Hepatic stellate cell (primary cell): ENCODE data around the gene DCUN1D3.

ENCODE experiments used
- DNase-seq: peaks from one replicate; pipeline ENCODE4 v3.0.0; 2011; ENCODE audit warnings: low spot score

The DCUN1D3 gene

DNA sequence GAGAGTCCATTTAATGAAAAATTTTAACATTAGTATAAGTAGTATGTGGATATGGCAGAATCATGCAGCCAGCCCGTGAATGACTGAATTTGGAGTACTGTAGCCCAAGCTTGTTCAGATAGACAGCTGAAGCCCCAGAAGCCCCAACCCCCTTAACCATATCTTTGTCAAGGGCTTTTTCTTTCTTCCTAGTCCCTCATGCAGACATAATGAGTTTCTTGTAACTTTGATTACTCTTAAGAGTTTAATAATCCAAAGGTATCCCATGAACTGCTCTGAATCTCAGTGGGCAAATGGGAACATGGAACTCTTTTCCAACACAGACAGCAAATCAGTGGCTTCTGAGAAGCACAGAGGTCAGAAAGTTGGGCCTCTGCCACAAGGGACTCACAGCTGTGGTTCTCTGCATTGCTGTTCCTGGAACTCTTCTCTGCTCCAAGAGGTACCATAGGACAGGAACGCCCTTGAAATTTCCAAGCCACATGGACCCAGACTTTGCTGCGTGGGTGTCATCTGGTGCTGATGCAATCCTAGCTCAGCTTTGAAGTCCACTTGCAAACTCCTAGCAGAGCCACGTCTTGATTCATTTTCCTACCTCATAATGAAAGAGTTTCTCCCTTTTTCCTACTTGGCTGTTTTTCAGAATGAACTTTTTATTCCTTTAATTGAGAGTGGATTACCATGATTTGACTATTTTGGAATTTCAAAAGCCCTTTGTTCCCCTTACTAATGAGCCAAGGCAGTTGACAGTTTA is 18.5 kb upstream of the DCUN1D3 start:
- DNase-seq = no peak

DNA sequence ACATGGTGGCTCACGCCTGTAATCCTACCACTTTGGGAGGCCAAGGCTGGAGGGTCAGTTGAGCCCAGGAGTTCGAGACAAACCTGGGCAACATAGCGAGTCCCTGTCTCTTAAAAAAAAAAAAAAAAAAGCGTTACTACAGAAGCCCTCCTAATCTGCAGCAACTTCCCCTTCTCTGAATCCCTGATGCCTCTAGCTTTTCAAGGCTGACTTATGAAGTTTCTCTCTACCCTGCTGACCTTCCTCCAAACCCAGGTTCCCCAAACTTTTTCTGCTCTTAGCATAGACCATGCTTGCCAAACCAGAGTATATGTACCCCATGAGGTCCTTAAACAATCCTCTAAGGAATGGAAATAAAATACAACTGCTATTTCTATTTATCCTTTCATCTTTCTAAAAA is 16.8 kb upstream of the DCUN1D3 start:
- no peak for DNase-seq

DNA sequence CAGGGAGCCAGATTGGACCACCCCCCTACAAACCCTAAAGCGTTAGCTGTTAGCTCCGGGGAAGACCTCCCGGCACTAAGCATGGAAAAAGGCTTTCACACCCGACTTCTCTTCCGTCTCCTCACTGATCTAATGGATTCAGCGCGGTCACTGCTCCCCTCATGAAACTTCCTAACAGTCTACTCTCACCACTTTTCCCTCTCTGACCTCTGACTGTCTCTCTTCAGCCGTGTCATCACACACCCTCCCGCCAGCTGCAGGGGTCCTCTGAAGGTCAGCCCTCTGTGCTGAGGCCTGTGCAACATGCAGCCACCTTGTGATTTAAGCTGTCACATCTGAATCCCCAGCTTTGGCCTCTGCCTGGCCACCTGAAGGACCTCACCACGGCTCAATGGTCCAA is 16.1 kb upstream of the DCUN1D3 start:
- no peak for DNase-seq

DNA sequence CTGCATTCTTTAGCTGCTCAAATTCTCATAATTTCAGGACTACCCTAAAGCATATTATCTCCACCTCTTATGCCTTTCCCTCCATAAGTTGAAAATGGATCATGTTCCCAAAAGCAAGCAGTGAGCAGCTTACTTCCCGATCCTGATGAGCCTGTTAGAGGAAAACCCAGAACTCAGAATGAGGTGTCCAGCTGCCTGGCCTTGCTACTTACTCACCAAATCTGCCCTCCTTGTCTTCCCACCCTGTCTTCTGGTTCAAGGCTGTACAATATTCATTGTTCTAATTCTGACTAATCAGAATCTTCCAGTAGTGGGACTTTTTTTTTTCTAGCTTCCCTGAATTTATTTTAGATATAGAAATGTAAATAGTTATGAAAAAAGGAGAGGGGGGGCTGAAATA is 11.2 kb upstream of the DCUN1D3 start:
- DNase-seq = no peak

DNA sequence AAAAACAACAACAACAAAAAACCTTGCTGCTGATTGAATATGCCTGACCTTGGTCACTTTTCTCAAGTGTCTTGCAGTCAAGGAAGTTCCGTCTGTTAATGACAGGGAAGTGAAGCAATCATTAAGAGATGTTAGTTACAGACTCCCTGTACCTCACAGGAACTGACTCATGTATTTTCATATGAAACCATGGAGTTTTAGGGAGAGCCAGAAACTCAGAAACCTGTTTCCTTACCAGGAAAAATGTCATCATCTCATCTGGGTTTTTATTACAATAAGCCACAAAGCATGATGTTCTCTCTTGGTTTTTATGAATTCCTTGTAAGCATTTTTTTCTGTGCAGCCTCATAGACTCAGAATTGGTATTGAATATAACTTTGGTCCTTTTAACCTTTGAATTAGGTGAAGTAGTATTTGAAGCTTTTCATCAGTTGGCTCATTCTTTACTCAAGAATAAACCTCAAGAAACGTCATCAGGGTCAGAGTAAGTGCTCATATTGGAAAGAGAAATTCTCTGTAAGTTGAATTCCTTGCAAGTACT is 10.7 kb upstream of the DCUN1D3 start:
- peak; percentile 47 for DNase-seq

DNA sequence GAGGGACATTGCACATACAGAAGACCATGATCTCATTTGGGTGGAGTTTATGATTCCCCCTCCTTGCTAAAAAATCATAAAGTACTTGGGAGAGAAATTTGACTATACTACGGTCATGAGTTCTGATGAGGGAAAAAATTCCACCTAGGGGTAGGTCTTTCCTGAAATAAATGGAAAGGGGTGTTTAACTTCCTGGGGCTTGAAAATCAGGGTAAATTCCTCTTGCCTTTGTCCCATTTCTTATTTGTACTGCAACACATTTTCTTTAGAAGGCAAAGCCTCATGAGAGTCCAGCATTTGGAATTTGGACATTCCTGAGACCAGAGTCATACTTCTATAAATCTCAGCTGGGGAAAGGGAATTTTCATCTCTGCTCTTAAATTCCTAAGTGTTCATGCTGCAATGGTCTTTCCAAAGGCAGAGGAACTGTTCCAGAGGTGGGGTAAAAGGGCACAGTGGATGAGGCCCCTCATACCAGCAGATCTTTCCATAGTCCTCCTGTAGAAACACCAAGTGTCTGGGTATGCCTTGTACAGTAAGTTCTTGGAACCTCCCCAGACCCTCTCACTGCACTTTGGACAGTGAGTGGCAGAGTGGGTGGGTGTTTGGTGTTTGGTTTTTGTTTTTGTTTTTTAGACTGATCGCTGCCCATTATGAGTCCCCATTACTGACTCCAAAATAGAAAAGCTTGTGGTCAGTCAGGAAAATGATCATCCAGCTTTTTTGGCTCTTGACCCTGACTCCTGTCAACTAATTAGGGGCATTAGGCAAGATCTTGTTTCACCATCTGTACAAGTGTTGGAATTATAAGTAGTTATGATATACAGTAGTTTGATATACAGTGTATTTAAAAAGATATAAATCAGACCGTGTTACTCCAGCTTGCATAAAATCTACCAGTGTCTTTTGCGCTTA is 6.4 kb upstream of the DCUN1D3 start:
- DNase-seq = peak; percentile 66

DNA sequence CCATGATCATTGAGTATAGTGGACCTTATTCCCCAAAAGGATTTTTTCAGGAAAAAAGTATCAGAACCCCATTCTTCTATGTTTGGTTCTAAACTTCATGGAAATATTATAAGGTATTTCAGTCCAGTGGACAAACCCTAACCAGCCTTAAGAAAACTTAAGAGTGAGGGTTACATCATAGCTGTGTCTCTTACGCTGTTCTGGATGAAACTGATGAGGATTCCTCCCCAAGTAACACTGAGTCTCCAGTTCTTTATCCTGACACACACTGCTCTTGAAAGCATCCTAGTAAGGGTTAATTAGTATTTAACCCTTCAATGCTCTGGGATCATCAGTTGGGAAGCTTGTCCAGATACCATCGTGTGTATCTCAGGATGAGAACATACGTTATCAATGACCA is 5.4 kb upstream of the DCUN1D3 start:
- no peak for DNase-seq

DNA sequence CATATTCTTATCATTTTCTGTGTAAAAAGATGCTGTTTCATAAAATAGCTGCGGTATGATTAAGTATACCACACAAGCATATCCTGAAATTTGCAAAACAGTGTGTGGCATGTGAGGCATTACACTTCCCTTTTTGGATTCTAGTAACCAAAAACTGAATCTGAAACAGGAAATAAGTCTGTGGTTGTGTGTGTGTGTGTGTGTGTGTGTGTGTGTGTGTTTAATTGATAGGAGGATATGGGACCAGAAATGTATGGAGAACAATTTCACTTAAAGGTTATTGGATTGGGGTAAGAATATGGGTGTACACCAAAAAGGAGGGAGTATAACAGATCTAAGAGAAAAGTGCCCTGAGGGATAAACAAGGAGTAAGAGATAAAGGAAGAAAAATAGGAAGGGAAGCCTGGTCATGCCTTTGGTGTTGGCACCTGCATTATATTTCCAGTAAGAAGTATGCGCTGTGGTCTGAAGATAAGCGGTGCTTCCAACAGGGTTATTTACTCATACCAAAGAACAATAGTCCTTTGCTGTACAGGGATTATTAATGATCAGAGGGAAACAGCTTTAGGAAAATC is 4.4 kb upstream of the DCUN1D3 start:
- DNase-seq = peak; percentile 53

DNA sequence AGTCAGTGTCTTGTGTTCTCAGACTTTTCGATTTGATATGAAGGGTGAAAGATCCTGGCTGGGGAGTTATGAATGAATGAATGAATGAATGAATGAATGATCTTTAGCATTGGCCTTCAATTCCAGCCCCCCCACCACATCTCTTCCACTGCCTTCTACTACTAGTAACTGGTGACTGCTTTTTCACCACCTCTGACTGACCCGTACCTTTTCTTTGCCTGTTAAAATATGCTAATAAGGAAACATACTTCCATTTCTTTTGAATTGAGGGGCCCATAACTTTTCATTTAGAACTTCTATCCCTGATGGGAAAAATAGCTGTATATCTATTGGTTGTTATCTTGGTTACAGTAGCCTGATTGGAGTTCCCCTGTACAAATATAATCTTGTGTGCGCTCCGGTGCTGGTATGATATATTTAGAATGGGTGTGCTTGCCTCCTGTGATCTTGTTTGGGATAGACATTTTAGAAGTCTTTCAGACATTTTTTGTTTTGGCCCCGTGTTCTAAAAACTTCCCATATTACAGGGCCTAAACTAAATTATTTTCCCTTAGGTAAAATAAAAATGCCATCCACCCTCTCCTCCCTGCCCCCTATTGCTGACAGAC is 3.8 kb upstream of the DCUN1D3 start:
- DNase-seq = no peak

DNA sequence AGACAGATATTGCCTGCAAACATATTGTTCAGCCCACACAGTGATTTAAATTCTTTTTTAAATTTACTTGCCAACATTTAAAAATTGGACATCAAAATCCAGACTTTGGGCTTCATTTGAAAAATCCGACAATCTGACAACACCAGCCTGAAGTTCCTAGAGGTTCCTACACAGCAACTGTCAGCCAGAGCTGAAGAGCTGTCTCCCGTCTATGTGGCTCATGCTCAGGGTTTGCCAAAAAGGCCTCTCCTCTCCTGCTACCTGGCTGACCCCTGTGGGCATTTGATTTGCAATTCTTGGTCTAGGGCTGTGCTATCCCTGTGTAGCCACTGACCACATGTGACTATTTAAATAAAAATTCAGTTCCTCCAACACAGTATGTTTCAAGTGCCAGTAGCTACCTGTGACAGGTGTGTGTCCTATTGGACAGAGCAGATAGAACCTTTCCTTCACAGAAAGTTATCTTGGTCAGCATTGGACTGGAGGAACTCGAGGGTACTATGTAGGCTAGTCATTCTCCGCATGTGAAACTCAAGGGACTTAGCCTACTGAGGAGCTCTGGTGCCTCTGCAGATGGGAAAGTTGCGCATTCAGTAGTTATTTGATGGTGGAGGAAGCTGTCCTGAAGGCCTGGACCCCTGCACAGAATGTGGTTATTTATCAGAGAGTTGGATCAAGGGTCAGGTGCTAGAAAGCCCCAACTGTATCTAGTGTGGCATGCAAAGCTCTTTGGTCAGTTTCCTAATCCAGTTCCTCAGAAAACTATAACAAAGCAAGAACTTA is 3.1 kb upstream of the DCUN1D3 start:
- no peak for DNase-seq

DNA sequence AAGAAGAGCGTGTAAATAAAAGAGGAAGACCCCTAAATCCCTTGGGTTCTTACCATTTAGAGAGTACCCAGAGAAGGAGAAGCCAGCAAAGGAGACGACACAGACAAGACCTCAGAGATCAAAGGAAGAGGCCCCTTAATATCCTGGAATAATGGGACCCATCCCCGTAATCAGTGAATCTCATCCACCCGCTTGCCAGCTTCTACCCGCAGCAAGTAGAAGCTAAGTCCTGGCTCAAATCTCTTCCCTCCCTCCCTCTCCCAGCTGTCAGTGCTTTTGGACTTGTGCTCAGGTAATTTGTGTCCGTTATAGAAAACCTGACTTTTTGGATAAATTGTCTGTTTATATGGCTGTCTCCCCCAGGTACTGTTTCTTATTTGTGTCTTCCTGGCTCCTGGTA is 2.3 kb upstream of the DCUN1D3 start:
- DNase-seq = no peak

DNA sequence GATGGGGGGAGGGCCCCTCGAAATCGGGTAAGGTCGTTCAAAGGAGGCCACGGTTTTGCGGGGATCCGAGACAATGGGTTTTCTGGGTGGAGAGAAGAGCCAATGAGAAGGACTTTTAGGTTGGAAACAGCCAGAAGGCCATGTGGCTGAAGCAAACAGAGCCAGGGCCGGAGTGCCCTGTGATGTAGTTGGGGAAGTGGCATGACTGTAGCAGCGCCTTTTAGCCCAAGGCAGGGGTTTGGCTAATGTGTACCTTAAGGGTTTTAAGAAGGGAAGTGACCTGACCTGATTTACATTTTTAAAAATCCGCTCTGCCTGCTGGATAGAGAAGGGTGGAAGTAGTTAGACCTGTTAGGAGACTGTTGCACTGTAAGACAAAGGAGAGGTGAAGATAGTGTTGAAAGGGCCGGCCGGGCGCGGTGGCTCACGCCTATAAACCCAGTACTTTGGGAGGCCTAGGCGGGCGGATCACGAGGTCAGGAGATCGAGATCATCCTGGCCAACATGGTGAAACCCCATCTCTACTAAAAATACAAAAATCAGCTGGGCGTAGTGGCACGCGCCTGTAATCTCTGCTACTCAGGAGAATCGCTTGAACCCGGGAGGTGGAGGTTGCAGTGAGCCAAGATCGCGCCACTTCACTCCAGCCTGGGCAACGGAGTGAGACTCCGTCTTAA is 1.4 kb upstream of the DCUN1D3 start:
- DNase-seq = no peak

DNA sequence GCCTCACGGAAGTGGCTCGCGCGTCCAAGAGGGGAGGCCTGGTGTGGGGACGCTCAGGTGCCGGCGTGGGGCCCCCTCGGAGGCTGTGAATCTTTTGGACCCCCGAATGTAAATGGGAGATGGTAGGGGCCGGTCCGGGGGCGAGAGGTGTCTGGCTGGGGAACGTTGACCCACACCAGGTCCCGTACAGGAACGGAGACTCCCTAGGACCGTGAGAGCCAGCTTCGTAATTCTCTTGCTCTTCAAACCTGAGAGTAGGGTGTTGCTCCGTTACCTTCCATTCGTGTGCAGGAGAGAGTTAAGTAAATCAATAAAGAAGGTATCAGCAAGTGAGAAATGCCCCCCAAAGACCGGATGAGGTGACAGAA is 894 bp upstream of the DCUN1D3 start:
- no peak for DNase-seq

DNA sequence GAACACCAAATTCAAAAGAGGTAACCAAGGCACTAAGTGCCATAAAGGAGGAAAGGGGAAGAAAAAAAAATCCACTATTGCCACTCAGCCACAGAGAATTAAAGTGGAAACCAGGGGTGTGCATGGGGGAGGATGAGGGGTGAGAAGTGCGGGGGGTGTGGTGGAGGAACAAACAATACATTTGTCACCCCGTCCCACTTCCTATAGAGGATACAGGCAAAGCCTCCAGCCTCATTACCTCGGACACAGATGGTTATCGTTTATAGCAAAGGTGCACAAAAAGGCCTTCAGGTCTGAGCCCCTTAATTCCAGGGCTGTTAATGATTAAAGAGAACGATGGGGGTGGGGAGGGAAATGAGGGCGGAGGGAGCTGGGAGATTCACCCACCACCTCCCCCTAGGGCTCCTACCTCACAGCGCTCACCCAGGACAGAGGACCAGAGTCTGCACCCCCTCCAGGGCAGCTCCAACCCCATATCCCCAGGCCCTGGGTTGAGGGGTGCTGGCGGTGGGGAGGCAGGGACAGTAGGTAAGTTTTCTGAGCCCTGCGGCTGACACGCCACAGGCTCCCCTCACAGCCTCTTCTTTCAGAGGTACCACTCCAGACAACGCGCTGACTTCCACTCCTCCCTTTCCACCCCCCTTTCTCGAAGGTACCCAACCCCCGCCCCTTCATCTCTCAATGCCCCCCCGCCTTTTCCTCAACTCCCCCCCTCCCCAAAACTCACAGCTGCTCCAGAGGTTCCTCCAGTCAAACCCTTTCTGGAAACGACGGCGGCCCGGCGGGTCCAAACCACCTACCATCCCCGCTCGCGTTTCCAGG is 470 bp downstream of the DCUN1D3 start:
- DNase-seq = peak; percentile 19

DNA sequence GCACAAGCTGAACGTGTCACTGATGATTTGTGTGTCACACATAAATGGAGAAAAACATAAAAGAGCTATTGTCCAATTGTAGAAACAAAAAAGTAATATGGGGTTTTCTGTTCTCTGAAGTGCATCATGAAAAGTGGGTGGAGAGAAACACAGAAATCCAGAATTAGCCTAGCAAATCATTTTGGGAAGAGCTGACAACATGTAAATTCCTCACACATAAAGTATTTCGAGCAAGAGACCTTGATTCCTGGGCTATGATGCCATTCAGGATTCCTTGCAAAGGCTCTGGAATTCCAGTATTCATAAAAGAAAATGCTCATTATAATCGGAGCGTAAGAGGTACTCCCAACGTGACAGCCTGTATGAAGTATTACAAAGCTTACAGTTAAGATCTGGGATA is 1.1 kb downstream of the DCUN1D3 start:
- peak; percentile 70 for DNase-seq

DNA sequence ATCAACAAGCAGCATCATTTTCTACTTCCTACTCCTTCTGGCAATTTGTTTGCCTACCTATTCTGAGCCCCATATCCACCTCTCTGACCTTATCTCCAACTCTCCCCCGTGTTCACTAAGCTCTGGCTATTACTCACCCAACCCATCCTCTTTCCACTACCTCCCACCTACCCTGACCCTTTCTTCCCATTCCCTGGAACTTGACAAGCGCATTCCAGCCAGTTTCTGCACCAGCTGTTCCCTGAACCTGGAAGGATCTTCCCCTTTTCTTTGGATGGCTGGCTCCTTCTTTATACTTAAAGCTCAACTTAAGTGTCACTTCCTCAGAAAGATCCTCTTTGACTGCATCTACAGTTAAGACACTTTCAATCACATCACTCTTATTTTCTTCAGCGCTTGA is 2.2 kb downstream of the DCUN1D3 start:
- no peak for DNase-seq

DNA sequence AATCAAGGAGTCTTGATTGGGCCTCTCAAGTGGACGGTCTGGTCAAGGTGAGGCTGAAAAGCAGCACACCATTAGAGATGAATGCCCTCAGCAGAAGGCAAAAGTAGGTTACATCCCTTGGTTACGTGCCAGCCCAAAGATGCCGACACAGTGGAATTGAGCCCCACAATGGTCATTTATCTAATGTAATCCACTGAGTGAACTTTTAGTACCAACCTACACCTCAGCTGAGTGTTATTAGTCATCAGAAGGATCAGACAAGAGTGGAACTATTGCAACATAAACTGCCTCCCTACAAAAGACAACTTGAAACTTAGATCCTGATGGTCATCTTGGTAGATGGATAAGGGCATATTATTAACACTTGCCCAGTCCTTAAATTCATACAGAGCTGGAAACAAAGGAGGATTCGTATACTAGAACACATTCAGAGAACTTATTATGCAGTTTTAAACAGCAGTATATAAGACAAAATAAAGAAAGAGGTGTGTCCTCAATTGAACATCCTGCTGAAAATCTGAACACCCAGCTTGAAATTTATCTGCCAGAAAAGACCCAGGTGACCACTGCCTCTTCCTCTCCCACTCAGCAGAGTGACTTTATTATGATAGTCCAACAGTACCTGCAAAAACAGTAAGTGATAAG is 2.8 kb downstream of the DCUN1D3 start:
- DNase-seq = no peak

DNA sequence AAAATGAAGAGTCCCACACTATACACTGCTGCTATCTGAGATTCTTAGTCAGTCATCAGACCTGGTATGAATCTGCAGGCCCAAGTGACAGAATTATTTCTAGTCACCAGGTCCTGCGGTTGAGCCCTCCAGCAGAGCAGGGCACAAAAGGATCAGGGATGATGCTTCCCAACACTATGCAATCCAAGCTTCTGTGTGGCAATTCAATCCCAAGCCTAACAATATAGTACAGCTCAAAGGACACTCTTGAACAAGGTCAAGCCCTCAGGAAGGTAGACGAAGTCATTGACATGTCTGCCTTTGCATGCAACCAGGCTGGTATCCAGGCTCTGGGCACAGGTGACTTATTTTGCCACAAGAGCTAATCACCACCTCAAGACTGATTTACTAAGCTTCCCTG is 5.8 kb downstream of the DCUN1D3 start:
- DNase-seq = no peak

DNA sequence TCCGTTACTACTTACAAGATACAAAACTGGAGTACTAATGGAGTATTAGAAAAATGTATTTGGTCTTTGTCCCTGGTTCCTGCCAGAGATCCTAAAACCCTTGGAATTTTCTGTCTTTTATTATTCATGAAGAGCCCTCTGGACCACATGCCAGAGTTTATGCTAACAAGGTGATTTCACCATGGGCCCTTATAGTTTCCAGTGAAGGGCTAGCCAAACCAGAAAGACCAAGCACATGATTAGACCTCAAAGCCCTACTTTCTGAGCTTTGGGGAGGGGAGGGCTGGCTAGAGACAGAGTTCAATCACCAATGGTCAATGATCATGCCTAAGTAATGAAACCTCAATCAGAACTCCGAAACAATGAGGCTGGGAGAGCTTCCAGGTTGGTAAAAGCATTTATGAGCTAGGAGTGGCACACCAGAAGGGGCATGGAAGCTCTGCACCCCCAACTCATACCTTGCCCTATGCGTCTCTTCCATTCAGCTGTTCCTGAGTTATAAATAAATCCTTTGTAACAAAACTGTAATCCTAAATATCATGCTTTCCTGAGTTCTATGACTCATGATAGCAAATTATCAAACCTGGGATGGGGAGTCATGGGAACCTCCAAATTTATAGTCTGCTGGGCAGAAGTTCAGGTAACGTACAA is 10.4 kb downstream of the DCUN1D3 start:
- no peak for DNase-seq
